Urinary bladder (tissue), 4 donors: Measurements from ENCODE around the gene IMMP2L. TPM values are rescaled to one million over a fixed set of nuclear protein-coding genes. Genes with fewer than 3 reads are reported as not detected.
"Not testable (repeated sequence)": the region's sequence is repeated elsewhere in the genome, so short reads cannot be mapped to it uniquely, and the experiment has no call there.

ENCODE experiments used
- DNase-seq: peaks from one replicate; pipeline ENCODE4 v3.0.0-alpha.2; 2015; ENCODE audit errors: extremely low spot score
- H3K27ac ChIP-seq: one replicate; pipeline ENCODE4 v1.5.1; 2013; ENCODE audit warnings: low read depth, mild to moderate bottlenecking, moderate library complexity
- H3K36me3 ChIP-seq: one replicate; pipeline ENCODE4 v1.6.1; 2013; ENCODE audit warnings: mild to moderate bottlenecking, moderate library complexity; ENCODE audit not compliant: insufficient read depth
- H3K4me1 ChIP-seq: one replicate; pipeline ENCODE4 v1.6.1; 2013; ENCODE audit warnings: mild to moderate bottlenecking, moderate library complexity; ENCODE audit not compliant: insufficient read depth
- H3K4me3 ChIP-seq: one replicate; pipeline ENCODE4 v1.5.1; 2013; ENCODE audit warnings: low read depth, low read length
- WGBS: extraction: QIAGEN DNeasy Blood & Tissue Kit; methylation state at CpG from one replicate; pipeline ENCODE4 v1.1.7; 2013; 5-methylcytosine and 5-hydroxymethylcytosine counted together
- polyA plus RNA-seq: library from polyadenylated mRNA; stranded (reverse); fragments of 200-250 nt; gene quantifications from one replicate; pipeline ENCODE4 v1.2.3, GENCODE V29; 2013
- total RNA-seq: library from RNA; depleted of rRNA; stranded (reverse); fragments of >200 nt; gene quantifications from one replicate; pipeline ENCODE4 v1.2.3, GENCODE V29; 2014
- donor health status: healthy with polysubstance abuse.
- donor health status: healthy.

Gene IMMP2L
- total and polyA plus RNA-seq, 2 donors = 22.4 to 26.2 TPM

DNA sequence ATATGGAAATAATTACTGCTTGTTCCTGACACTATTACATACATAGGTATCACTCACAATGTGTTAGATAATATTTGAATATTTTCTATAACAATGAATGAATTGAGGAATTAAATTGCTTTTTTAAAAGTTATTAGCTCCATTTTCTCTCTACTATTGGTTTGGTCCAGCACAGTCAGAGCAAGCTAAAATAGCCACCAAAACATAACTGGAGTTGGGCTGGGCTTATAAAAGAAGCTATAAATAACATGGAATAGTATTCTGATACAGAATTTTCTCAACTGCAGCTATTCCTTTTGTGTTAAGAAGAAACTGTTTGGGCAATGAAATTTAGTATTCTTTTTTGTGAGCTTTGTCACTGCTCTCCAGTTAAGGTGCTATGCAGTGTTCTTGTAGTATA lies 614.0 kb downstream of the IMMP2L start:
- no peak overlapping the region for H3K27ac ChIP-seq
- no peaks in the 10 kb centered on the region for H3K4me1 ChIP-seq
- no peak overlapping the region for H3K4me3 ChIP-seq
- no peaks in the 10 kb centered on the region for H3K36me3 ChIP-seq
- no peak for DNase-seq

DNA sequence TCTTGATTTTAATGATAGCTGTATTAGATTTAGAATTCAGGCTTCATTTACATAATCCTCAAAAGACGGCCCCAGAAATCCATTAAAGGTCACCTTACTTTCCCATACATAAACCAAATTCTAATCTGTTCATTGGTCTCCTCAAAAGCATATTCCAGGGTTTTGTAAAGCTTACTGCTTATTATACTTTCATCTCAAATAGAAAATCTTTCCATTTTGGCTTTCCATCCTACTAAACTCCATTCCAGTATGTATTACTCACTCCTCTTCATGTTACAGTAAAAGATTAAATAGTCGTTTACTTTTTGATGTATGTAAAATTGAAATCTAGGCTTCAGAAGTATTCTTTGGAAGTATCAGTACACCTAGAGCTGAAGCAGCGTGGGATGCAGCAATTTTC lies 614.9 kb downstream of the IMMP2L start:
- Histone ChIP-seq H3K27ac (no peak overlapping the region), H3K4me3 (no peak overlapping the region), H3K36me3 (no peaks in the 10 kb centered on the region), H3K4me1 (no peaks in the 10 kb centered on the region)
- no peak for DNase-seq
- 67% methylated on average over 3 of the region's 3 CpGs for WGBS

DNA sequence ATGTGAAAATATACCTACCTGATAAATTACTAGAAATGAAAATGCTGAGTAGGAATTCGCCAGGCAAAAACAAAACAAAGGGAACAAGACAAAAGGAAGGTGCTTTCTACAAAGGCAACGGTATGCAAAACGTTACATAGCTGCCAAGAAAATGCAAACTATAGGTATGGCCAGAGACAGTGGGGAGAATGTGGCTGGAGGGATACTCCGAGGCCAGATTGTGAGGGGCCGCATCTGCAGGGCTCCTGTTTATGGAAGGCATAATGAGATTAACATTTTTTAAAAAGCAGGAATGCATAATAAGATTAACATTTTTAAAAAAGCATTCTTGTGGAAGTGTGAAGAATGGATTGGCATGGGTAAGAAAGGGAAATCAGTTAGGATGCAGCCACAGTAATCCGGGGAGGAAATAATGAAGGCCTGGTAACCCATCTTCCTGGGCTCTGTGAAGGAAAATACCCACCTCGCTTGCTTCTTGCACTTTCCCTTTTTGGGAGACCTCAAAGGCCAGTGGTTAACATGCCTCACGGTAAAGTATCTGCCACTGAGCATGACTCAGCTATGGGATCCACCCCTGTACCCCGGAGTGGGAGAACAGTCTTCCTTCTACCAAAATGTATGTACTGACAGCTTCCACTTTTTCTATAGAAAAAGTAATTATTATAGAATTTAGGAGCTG lies 617.2 kb downstream of the IMMP2L start:
- Histone ChIP-seq H3K36me3 (no peaks in the 10 kb centered on the region), H3K4me1 (no peaks in the 10 kb centered on the region), H3K4me3 (no peak overlapping the region), H3K27ac (no peak overlapping the region)
- WGBS = 90% methylated on average over 9 of the region's 9 CpGs
- DNase-seq = no peak

DNA sequence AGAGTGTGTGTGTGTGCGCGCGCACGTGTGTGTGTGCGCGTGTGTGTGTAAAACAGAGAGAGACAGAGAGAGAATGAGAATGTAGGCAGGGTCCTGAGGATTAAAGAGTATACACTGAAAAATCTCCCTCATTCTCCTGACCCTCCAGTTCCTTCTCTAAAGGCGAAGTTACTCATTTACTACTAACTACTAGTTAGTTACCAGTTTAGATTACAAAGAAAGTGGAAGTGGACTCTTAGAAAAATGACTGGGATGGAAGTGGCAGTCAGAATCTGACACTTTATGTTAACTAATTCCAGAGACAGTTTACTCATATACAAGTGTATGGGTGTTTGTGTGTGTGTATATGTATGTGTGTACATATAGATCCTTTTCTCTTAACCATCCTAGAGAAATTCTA lies 617.8 kb downstream of the IMMP2L start:
- H3K36me3 ChIP-seq = no peaks in the 10 kb centered on the region
- no peaks in the 10 kb centered on the region for H3K4me1 ChIP-seq
- H3K4me3 ChIP-seq = no peak overlapping the region
- no peak for DNase-seq
- H3K27ac ChIP-seq = no peak overlapping the region
- WGBS = 96% methylated on average over 7 of the region's 7 CpGs

DNA sequence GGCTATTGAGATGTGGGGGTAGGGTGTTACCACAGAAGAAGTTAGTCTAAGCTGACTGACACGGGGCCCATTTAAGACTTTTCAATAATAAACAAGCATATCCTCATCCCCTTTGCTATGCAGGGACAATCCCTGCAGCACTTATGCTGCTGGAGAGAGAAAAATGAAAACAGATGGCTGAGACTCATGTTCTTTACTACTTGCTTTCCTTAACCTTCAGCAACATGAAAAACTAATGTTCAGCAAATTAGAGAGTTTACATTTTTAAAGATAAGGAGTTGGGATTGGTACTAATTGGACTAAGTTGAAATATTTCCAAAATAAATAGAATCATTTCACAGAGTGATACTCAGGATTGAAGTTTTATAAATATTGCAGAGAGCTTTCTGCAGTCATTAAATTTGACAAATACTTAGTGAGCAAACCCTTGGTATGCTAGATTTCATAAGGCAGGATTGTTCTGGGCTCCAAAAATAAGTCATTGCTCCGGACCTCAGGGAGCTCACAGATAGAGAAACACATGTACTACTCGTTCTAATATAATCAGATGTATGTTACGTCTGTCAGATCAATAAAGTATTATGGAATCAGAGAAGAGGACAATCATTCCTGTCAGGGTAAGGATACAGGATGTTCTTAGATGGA lies 618.5 kb downstream of the IMMP2L start:
- Histone ChIP-seq H3K27ac (no peak overlapping the region), H3K4me1 (no peaks in the 10 kb centered on the region), H3K4me3 (no peak overlapping the region), H3K36me3 (no peaks in the 10 kb centered on the region)
- WGBS = 29% methylated on average over 4 of the region's 4 CpGs
- DNase-seq = no peak

DNA sequence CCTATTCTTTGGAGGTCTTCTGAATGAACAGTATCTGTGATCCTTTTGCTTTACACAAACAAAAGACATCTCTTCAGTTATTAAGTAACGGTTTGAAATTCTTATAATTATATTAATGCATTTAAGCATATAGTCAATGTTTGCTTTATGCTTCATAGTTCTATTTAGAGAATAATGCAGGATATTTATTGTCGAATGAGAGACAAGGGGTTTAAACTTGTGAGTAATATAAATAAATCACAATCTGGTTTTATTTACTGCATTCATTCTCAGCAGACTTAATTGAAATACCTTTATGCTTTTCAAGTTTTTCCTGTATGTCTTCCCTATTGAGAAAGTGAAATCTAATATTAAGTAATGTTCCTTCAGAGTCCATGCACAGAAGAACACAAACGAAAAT lies 620.9 kb downstream of the IMMP2L start:
- Histone ChIP-seq H3K27ac (no peak overlapping the region), H3K4me1 (no peaks in the 10 kb centered on the region), H3K36me3 (no peaks in the 10 kb centered on the region), H3K4me3 (no peak overlapping the region)
- WGBS = 91% methylated on average over 3 of the region's 3 CpGs
- no peak for DNase-seq

DNA sequence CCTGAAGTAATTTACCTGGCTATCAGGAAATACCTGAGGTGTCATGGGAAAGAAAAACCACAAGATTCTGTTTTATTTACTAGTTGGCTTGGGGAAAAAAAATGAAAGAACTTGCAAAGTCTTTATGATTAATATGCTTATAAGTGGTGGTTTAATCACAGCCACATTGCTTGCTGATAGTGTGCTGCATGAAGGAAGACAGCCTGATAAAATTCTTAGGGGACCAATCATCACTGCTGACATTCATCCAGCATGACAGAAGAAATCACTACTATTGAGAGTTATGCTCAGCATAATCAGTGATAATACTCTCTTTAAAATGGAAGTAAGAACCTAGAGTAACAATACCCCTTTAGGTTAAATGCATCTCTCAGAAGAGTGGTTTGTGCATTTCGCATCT lies 621.5 kb downstream of the IMMP2L start:
- DNase-seq = no peak
- H3K36me3 ChIP-seq = no peaks in the 10 kb centered on the region
- 93% methylated on average over 1 of the region's 1 CpG for WGBS

DNA sequence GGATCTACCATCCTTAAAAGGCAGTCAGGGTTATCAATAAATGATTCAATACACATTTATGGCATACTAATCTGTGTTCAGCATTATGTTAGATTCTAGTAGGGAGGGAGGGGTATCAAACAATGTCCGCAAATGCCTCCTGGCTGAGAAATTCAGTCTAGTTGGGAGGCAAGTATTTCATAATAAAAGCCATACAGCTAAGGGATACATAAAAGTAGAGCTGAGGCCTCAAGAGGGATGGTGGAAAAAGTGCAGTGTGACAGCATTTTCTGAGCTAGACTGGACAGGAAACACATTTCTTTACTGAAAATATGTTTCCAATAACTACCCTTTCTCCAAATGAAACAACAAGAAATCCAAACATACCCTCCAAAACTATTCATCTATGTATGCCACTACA lies 624.1 kb downstream of the IMMP2L start:
- no peaks in the 10 kb centered on the region for H3K36me3 ChIP-seq
- H3K4me3 ChIP-seq = no peak overlapping the region
- 94% methylated on average over 1 of the region's 1 CpG for WGBS
- H3K4me1 ChIP-seq = no peaks in the 10 kb centered on the region
- H3K27ac ChIP-seq = no peak overlapping the region
- no peak for DNase-seq

More for the DNA sequence above, 621.5 kb downstream of the IMMP2L start:
- H3K27ac ChIP-seq = no peak overlapping the region
- no peaks in the 10 kb centered on the region for H3K4me1 ChIP-seq
- H3K4me3 ChIP-seq = no peak overlapping the region

DNA sequence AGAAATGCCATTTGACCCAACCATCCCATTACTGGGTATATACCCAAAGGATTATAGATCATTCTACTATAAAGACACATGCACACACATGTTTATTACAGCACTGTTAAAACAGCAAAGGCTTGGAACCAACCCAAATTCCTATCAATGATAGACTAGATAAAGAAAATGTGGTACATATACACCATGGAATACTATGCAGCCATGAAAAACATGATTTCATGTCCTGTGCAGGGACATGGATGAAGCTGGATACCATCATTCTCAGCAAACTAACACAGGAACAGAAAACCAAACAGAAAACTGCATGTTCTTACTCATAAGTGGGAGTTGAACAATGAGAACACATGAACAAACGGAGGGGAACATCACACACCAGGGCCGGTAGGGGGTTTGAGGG lies 625.6 kb downstream of the IMMP2L start:
- WGBS = 96% methylated on average over 2 of the region's 2 CpGs
- H3K4me3 ChIP-seq, H3K36me3 ChIP-seq, H3K27ac ChIP-seq, DNase-seq, H3K4me1 ChIP-seq: not testable (repeated sequence)

DNA sequence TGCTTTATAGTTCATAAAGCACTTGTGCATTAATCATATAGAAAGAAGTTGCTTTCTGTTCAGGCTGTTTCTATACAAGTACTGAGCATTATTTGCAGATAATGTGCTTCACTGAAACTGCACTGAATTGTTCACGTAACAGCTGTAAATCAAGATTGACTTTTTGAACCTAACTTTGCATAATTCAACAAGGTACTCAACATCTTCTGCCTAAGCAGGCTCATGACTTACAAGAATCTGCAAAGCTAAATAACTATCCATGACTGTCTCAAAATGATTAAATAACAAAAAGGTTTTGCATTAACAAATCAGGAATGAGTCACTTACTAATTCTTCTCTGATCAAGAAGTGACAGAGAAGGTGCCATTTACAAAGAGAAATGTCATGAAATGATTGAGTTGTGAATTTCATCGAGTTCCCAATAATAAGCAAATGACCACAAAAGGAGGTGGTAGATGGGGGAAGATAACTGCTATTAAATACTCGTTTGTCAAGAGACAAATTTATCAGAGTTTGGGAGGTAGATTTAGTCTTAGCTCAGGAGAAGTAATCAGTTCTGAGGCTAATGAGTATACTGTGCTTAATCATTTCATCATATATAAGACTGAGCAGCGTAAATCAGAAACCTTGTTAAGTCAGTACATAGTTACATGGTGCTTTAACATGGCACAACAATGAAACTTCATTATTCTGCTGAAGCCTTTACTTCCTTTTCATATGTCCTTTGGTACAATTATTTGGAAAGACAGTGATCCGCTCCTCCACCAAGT lies 632.6 kb downstream of the IMMP2L start:
- Histone ChIP-seq H3K27ac (no peak overlapping the region), H3K36me3 (no peaks in the 10 kb centered on the region), H3K4me1 (no peaks in the 10 kb centered on the region), H3K4me3 (no peak overlapping the region)
- no peak for DNase-seq
- 82% methylated on average over 5 of the region's 5 CpGs for WGBS

DNA sequence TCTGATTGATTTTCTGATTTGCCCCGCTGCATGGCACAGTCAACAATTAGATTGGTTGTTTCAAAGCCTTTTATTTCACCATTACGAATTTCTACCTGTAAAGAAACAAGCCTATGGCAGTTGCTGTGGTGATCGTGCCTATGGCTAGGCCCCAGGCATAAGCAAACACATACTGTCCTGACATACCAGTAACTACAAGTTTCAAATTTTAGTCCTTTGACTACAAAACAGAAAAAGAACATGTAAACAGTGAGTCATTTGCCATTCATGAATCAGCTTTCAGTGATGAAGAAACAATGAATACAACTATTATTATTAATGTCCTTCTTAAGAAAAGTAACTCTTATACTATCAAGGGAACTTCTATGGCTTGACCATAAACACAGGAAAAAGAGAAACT lies 639.4 kb downstream of the IMMP2L start:
- Histone ChIP-seq H3K27ac (no peak overlapping the region), H3K36me3 (no peaks in the 10 kb centered on the region), H3K4me3 (no peak overlapping the region), H3K4me1 (no peaks in the 10 kb centered on the region)
- WGBS = 82% methylated on average over 3 of the region's 3 CpGs
- no peak for DNase-seq

DNA sequence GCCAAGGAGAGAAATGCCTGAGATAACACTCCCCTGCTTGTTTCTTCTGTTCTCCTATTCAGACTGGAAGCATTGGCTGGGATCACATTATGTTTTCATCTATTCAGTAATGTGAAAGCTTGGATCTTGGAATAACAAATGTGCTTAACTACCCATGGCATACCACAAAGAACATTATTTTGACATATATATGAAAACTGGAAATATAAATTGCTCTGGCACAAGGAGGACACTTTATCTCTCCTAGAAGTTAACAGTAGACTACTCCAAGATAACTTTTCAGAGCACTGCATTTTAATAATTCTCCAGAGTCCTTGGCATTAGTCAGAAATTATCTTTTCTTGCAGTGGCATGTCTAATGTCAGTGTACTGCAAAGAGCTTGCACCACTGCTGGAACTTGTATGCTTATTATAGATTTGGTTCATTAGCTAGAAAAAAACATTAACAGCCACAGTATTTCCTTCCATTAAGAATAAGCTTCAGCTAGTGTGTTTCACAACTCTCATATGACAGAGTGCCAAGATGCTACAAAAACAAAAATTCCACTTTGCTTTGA lies 640.6 kb downstream of the IMMP2L start:
- Histone ChIP-seq H3K4me1 (no peaks in the 10 kb centered on the region), H3K27ac (no peak overlapping the region), H3K4me3 (no peak overlapping the region), H3K36me3 (no peaks in the 10 kb centered on the region)
- no peak for DNase-seq

DNA sequence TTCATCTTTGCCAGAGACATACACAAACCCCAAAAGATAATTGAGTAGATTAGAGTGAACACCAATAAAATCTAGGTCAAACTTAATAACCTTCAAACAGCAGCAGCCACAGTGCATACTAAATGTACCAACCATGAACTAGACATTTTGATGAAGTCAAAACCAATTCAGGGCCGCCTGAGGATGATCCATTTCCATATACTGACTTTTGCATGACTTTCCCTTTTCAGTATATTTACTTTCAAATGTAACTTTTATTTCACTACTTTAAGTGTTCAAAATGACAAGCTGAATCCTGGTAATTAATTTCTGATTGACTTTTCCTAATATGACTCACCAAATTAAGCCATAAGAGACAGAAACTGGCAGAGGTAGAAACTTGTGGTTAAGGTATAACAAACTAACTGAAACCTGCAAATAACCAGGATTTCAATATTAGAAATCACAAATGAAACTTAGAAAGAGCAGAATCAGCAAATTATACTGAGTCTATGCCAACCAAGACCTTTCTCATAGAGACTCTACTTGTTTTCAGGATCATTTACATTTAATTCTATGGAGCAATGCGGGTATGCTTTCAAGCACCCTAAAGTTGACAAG lies 643.2 kb downstream of the IMMP2L start:
- DNase-seq = no peak
- no peaks in the 10 kb centered on the region for H3K36me3 ChIP-seq
- no peaks in the 10 kb centered on the region for H3K4me1 ChIP-seq
- H3K27ac ChIP-seq = no peak overlapping the region
- H3K4me3 ChIP-seq = no peak overlapping the region
- 77% methylated on average over 2 of the region's 2 CpGs for WGBS
